K562 (cell line): ENCODE measurements around the gene LMNTD2. TPM values are rescaled to one million over a fixed set of nuclear protein-coding genes. Genes with fewer than 3 reads are reported as not detected.

ENCODE experiments used
- ATAC-seq: fragments of 200-7000 bp; cut with Tn5 transposase; 3 replicates; pipeline ENCODE4 v1.9.1; 2020; ENCODE audit warnings: moderate library complexity
- BruUV-seq: library from RNA; stranded (reverse); fragments of 400-500 nt; replicated peaks from 2 replicates; lab custom pipeline; 2021; lab: Mats Ljungman, UMichigan
- CTCF ChIA-PET: fragments of 300-600 bp; formaldehyde crosslinking; extraction: SDS; loops from one replicate; lab custom pipeline; 2021; ENCODE audit warnings: low intra/inter-chr PET ratio; lab: Yijun Ruan, JAX
- POLR2A ChIA-PET: fragments of 300-600, 350-650 bp; sonication (Branson Sonifier 250); formaldehyde crosslinking; extraction: SDS; loops from one replicate; lab custom pipeline; 2021; ENCODE audit warnings: antibody characterized with exemption, inconsistent platforms; lab: Yijun Ruan, JAX
- DNase-seq, 4 experiments: peaks; one replicate each; pipeline versions ENCODE4 v3.0.0 to v3.0.0-alpha.2; 2011 to 2018; ENCODE audit warnings: low spot score in 3 of 4, mixed read lengths in 3 of 4; ENCODE audit errors: extremely low read depth in 1 of 4
- FAIRE-seq: peaks from 2 replicates; lab custom pipeline; 2011; peaks lifted over from hg19 to GRCh38; lab: Jason Lieb, UNC
- H2AFZ ChIP-seq: 2 replicates; pipeline ENCODE4 v1.6.0; 2011; ENCODE audit warnings: low read depth, low read length, control low read depth, inconsistent platforms
- H3K27ac ChIP-seq: fragments of 200-600 bp; 3 replicates; pipeline ENCODE4 v1.8.0; 2011; ENCODE audit warnings: low read depth, mild to moderate bottlenecking, control low read depth, inconsistent platforms, low read length, moderate library complexity, mixed read lengths; ENCODE audit errors: extremely low read depth
- H3K27me3 ChIP-seq, 2 experiments: fragments of 300-600 bp in 1 of 2; 2 replicates in 1 of 2; 3 replicates in 1 of 2; pipeline versions ENCODE4 v1.6.0 to v1.8.0; 2011; ENCODE audit warnings: inconsistent platforms in 2 of 2, low read length in 2 of 2, mild to moderate bottlenecking in 1 of 2, mixed read lengths in 1 of 2, moderate library complexity in 1 of 2; ENCODE audit not compliant: control insufficient read depth in 2 of 2, insufficient read depth in 2 of 2
- H3K36me3 ChIP-seq: fragments of 300-600 bp; 3 replicates; pipeline ENCODE4 v1.8.0; 2011; ENCODE audit warnings: mild to moderate bottlenecking, low read length, inconsistent platforms; ENCODE audit not compliant: control insufficient read depth, insufficient read depth
- H3K4me1 ChIP-seq, 2 experiments: fragments of 200-600 bp in 1 of 2; replicated peaks in 1 of 2; 2 replicates in 1 of 2; 3 replicates in 1 of 2; pipeline versions ENCODE4 v1.5.1 to v1.8.0; 2011; ENCODE audit warnings: inconsistent platforms in 2 of 2, low read length in 2 of 2, mild to moderate bottlenecking in 1 of 2, mixed read lengths in 1 of 2, moderate library complexity in 1 of 2; ENCODE audit not compliant: control insufficient read depth in 2 of 2, insufficient read depth in 2 of 2
- H3K4me2 ChIP-seq: 2 replicates; pipeline ENCODE4 v1.6.1; 2011; ENCODE audit warnings: low read length, control low read depth, inconsistent platforms, mixed read lengths; ENCODE audit not compliant: insufficient read depth
- H3K4me3 ChIP-seq: fragments of 200-600 bp; sonication (generic), shearing (Covaris generic); 2 replicates; pipeline ENCODE4 v1.5.1; 2016; ENCODE audit warnings: control low read depth, inconsistent platforms
- H3K79me2 ChIP-seq: fragments of 200-600 bp; 3 replicates; pipeline ENCODE4 v1.8.0; 2011; ENCODE audit warnings: low read length, inconsistent platforms; ENCODE audit not compliant: control insufficient read depth, insufficient read depth
- H3K9ac ChIP-seq, 2 experiments: 2 replicates each; pipeline versions ENCODE4 v1.6.0 to v1.6.1; 2011; ENCODE audit warnings: low read depth in 2 of 2, low read length in 2 of 2, control low read depth in 1 of 2, inconsistent platforms in 1 of 2, mild to moderate bottlenecking in 1 of 2, mixed read lengths in 1 of 2; ENCODE audit not compliant: insufficient read depth in 1 of 2
- H3K9me1 ChIP-seq: one replicate; pipeline ENCODE4 v1.6.0; 2011; ENCODE audit warnings: inconsistent platforms, mild to moderate bottlenecking, low read length, moderate library complexity; ENCODE audit not compliant: control insufficient read depth, insufficient read depth
- H3K9me3 ChIP-seq: replicated peaks from 2 replicates; pipeline ENCODE4 v1.5.1; 2011; ENCODE audit warnings: low read depth, low read length, inconsistent platforms; ENCODE audit not compliant: control insufficient read depth, insufficient read depth
- H4K20me1 ChIP-seq: replicated peaks from 2 replicates; pipeline ENCODE4 v1.6.1; 2011; ENCODE audit warnings: low read length, inconsistent platforms, mixed read lengths; ENCODE audit not compliant: control insufficient read depth, insufficient read depth
- ATF4 ChIP-seq: fragments of 450-650 bp; formaldehyde crosslinking; IDR thresholded peaks from 2 replicates; pipeline ENCODE4 v1.4.0; 2022; ENCODE audit warnings: mild to moderate bottlenecking, moderate library complexity
- CEBPZ ChIP-seq: fragments of 150-350 bp; IDR thresholded peaks from 2 replicates; pipeline ENCODE4 v1.6.1; 2014; ENCODE audit warnings: low read depth, mild to moderate bottlenecking, low read length, borderline replicate concordance
- GATA2 ChIP-seq: sonication (generic); formaldehyde crosslinking; IDR thresholded peaks from 2 replicates; pipeline ENCODE4 v1.4.0; 2020; ENCODE audit warnings: mild to moderate bottlenecking, missing genetic modification reagents
- NFE2 ChIP-seq: IDR thresholded peaks from 2 replicates; pipeline ENCODE4 v1.6.1; 2014; ENCODE audit warnings: antibody characterized with exemption, low read depth
- TAL1 ChIP-seq: fragments of 450-650 bp; IDR thresholded peaks from 2 replicates; pipeline ENCODE4 v1.6.1; 2016; ENCODE audit warnings: mild to moderate bottlenecking
- WGBS: fragments of 100-300 bp; shearing (Covaris generic); methylation state at CpG from one replicate; pipeline ENCODE4 v1.1.6; 2016; ENCODE audit warnings: low coverage, mixed read lengths; ENCODE audit not compliant: insufficient coverage; ENCODE audit errors: missing lambda C conversion rate; 5-methylcytosine and 5-hydroxymethylcytosine counted together
- in situ Hi-C: fragments of 300-500 bp; cut with MboI; formaldehyde crosslinking; loops from 4 replicates; pipeline ENCODE4 v1.15.0; 2018; ENCODE audit warnings: inconsistent platforms, mixed read lengths
- intact Hi-C: fragments of 100-400 bp; cut with micrococcal nuclease; formaldehyde crosslinking; loops from 2 replicates; pipeline ENCODE4 v1.14.2; 2022
- polyA plus RNA-seq, 8 experiments: library from polyadenylated mRNA; depleted of rRNA in 4 of 8; stranded (reverse) in 5 of 8; unstranded in 3 of 8; fragments of >200 nt; fragmentation: Nextera tagmentation in 2 of 8; fragmentation: Illumina TruSeq in 1 of 8; extraction: Ambion mirVana in 2 of 8; extraction: Trizol in 1 of 8; gene quantifications; 2 replicates each; pipeline versions ENCODE4 v1.2.1 to v1.2.3, GENCODE V29; 2011 to 2014; ENCODE audit warnings: inconsistent platforms in 1 of 8, missing spikeins in 1 of 8
- total RNA-seq, 7 experiments: library from RNA; depleted of rRNA in 6 of 7; stranded (reverse); fragments of >200 nt in 6 of 7; fragmentation: Illumina TruSeq in 2 of 7; extraction: Trizol in 2 of 7; gene quantifications; 2 replicates each; pipeline versions ENCODE4 v1.2.1 to v1.2.3, GENCODE V29; 2011 to 2021; ENCODE audit warnings: low replicate concordance in 1 of 7
- TF ChIP-seq, protein P1 (sequence below): fragments of 250-450 bp; sonication (Bioruptor Pico); IDR thresholded peaks from 2 replicates; pipeline ENCODE4 v1.5.1; 2021; ENCODE audit warnings: mild to moderate bottlenecking

The LMNTD2 gene
- total and polyA plus RNA-seq, 9 of the 15 experiments (the other 6 are each of a cell fraction or from before 2014, with no cell fraction given): 0.48 to 4.2 (median 1.5) TPM; not detected in 3

GRCh38 chr11:548700-549603 is 11.6 kb downstream of the LMNTD2 start:
- Histone ChIP-seq H4K20me1 (no peaks in the 10 kb centered on the region), H3K9me1 (no peaks in the 10 kb centered on the region), H3K4me2 (no peak overlapping the region), H3K9ac (peak overlapping the region in 1 of 2 experiments; percentile 12; a peak in 1 of 4 replicates), H2AFZ (no peak overlapping the region), H3K4me3 (no peak overlapping the region), H3K27me3 (no peaks in the 10 kb centered on the region), H3K79me2 (no peaks in the 10 kb centered on the region), H3K27ac (no peak overlapping the region), H3K36me3 (no peaks in the 10 kb centered on the region), H3K9me3 (no peaks in the 10 kb centered on the region), H3K4me1 (peaks cover 10 to 68% of the 10 kb centered on the region in 2 experiments; a peak in 4 of 5 replicates)
- in situ Hi-C loops (no loop called here), intact Hi-C loops (no loop called here)
- BruUV-seq: no TSS peak
- TF ChIP-seq TAL1 (no peak), GATA2 (CRISPR knock-in tag) (no peak), NFE2 (no peak), CEBPZ (no peak), ATF4 (CRISPR knock-in tag) (no peak)
- TF ChIP-seq, protein P1, sequence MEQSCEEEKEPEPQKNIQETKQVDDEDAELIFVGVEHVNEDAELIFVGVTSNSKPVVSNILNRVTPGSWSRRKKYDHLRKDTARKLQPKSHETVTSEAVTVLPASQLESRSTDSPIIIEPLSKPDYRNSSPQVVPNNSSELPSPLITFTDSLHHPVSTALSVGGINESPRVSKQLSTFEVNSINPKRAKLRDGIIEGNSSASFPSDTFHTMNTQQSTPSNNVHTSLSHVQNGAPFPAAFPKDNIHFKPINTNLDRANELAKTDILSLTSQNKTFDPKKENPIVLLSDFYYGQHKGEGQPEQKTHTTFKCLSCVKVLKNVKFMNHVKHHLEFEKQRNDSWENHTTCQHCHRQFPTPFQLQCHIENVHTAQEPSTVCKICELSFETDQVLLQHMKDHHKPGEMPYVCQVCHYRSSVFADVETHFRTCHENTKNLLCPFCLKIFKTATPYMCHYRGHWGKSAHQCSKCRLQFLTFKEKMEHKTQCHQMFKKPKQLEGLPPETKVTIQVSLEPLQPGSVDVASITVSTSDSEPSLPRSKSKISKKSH: no peak
- DNase-seq (no peak), ATAC-seq (no peak), FAIRE-seq (no peak)
- WGBS: 62% methylated on average over 30 of the region's 32 CpGs
- POLR2A ChIA-PET: interaction anchor here (0.6 to 1.2 kb wide), 7 partner anchors 11 to 318 kb away, joined by 3 to 4 read pairs (median 3); partner anchors contain the start of genes LMNTD2 and RASSF7
- CTCF ChIA-PET: no interaction called here
